ENCODE measurements around the gene TCF12.

TCF12 gene

DNA sequence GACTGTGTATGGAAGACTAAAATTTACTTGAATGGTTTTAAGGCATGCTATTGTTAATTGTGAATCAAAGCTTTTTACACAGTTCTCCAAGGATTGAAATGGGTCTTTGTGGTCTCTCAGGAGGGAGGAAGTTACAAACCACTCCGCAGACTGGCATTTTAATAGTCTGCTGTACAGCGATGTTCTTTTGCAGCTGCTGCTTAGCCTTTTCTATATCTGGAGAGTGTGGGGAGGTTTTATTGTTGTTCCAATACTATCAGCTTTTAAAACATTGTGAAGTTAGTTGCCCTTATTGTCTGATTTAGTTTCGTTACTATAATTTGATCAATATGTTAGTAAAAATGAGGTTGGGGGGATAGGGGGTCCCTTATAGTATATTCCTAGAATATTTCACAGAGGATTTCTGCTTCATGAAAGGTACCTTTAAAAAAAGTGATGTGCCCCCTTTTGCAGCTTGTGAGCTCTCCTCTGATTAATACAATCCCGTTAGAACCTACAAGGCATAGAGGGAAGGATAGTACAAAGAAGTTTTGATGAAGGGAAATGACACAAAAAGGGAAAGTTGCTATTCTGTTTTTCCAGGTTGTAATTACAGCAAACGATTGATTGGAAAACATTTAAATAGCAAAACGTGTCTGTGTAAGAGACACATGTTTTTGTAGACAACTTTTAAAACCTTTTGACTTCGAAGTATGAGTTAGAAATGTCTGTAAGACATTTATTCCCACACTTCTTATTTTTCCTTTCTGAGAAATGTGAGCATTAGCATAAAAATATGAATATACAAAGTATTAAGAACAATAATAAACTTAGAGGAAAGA, 299.5 kb downstream of the TCF12 start:
- Mint-ChIP-seq H3K9me3 (no peaks in the 10 kb centered on the region), H3K4me3 (no peak overlapping the region), H3K27me3 (ENCODE audit: low read depth) (peaks cover 2% of the 10 kb centered on the region), H3K4me1 (ENCODE audit: low read depth) (peaks cover 5% of the 10 kb centered on the region), H3K36me3 (ENCODE audit: low read depth) (no peaks in the 10 kb centered on the region), H3K27ac (no peak overlapping the region)
- no peak for DNase-seq (ENCODE audit: low spot score)

DNA sequence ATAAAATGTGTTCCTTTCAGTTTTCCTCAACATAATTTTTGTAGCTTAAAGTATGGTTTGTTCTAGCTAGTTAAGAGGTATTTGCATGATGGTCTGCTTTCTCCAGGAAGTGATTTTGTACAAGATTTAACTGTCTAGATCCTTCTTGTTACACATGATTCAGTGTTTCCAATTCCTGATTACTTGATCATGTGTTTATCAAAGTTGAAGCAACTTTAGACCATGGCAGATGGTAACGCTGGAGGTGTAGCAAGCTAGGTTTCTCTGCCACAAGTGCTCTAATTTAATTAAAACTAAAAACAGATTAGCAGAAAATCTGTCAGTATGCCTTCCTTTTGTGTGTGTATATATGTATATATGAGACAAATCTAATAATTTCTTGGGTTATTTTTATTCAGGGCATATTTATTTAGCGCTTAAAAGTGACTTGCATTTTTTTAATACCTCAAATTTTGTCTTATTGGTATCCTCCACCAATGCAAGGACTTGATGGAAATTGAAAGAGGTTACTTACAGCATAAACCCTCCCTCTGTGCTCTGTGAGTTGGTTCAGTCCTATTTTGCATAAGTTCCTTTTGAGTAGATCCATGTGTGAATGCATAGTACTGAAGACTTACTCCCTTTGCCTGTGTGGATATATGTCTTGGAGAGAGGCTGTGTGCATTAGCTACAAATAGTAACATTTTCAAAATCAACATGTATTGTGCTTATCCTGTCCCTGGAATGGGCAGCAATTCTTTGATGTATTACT, 300.6 kb downstream of the TCF12 start:
- no peak for DNase-seq (ENCODE audit: low spot score)
- H3K27ac Mint-ChIP-seq: no peak overlapping the region
- H3K27me3 Mint-ChIP-seq (ENCODE audit: low read depth): peaks cover 2% of the 10 kb centered on the region
- no peaks in the 10 kb centered on the region for H3K9me3 Mint-ChIP-seq
- H3K36me3 Mint-ChIP-seq (ENCODE audit: low read depth): no peaks in the 10 kb centered on the region
- H3K4me3 Mint-ChIP-seq: no peak overlapping the region
- H3K4me1 Mint-ChIP-seq (ENCODE audit: low read depth): peaks cover 5% of the 10 kb centered on the region

DNA sequence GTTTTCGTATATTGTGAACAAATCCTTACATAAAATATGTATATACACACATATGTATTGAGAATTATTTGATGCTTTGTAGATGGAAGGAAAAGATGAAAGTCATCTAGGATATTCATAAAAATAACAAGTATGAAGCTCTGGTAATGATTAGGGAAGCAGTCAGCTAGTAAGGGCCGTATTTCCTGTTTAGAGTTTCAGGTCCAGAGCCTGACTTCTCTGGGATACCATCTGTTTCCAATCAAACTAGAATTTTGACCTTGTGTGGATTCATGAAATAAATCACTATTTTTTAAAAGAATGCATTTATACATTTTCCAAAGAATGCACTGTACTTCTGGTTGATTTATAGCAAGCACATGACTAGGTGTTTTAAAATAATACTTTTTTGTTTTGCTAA, 301.8 kb downstream of the TCF12 start:
- no peak overlapping the region for H3K4me3 Mint-ChIP-seq
- H3K4me1 Mint-ChIP-seq (ENCODE audit: low read depth): peaks cover 5% of the 10 kb centered on the region
- no peak overlapping the region for H3K27ac Mint-ChIP-seq
- H3K36me3 Mint-ChIP-seq (ENCODE audit: low read depth): no peaks in the 10 kb centered on the region
- no peak for DNase-seq (ENCODE audit: low spot score)
- H3K27me3 Mint-ChIP-seq (ENCODE audit: low read depth): peaks cover 2% of the 10 kb centered on the region
- no peaks in the 10 kb centered on the region for H3K9me3 Mint-ChIP-seq

DNA sequence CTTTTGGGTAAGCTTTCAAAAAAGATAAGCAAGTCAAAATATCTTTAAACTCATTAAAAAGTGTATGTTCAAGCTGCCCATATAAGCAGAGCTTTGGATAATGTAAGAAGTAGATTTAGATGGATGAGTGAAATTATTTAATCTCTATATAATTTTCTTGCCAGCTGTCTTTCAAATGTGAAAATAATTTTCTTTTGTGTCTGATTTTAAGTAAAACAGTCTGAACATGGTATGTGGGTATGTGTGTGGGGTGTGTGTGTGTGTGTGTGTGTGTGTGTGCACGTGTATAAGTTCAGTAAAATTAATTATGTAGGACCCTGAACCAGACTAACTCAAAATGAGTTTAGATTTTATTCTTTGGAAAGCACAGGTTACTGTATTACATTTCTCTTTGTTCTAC, 302.7 kb downstream of the TCF12 start:
- no peak overlapping the region for H3K4me3 Mint-ChIP-seq
- H3K27me3 Mint-ChIP-seq (ENCODE audit: low read depth): peaks cover 2% of the 10 kb centered on the region
- no peaks in the 10 kb centered on the region for H3K36me3 Mint-ChIP-seq (ENCODE audit: low read depth)
- no peaks in the 10 kb centered on the region for H3K9me3 Mint-ChIP-seq
- DNase-seq (ENCODE audit: low spot score): no peak
- peaks cover 5% of the 10 kb centered on the region for H3K4me1 Mint-ChIP-seq (ENCODE audit: low read depth)
- no peak overlapping the region for H3K27ac Mint-ChIP-seq

DNA sequence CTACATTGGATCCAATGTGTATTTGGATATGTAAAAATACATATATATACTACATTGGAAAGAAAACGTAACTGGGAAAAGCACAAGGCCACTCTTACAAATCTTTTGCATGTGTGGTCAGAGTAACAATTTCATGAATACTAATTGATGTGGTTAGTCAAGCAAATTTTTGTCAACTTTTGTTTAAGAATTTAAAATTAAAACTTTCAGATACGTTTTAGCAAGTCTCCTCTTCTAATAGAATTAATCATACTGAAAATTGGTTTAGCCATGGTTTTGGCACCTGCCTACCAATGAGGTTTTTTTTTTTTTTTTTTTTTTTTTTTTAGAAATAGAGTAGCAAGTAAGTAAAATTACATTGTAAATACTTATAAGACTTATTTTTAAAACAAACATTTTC, 304.9 kb downstream of the TCF12 start:
- Mint-ChIP-seq H3K27ac (no peak overlapping the region), H3K27me3 (ENCODE audit: low read depth) (no peaks in the 10 kb centered on the region), H3K4me1 (ENCODE audit: low read depth) (no peaks in the 10 kb centered on the region), H3K36me3 (ENCODE audit: low read depth) (no peaks in the 10 kb centered on the region), H3K9me3 (no peaks in the 10 kb centered on the region), H3K4me3 (no peak overlapping the region)
- no peak for DNase-seq (ENCODE audit: low spot score)

DNA sequence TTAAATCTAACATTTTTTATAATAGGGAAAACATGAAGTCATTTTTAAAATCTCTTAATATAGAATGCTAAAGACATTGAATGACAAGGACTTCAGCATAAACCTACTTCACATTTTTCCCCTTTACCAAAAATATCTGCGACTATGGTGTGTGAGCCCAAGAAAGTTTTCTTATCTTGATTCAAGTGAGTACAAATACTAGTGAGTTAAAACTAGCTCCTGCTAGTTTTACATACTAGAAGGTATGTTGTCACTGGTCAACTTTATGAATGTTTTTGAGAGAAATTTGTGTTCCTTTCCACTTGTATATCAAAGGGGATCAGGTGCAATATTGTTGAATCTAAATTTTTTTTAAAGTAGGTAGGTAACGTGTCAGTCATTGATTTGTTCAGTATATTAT, 305.4 kb downstream of the TCF12 start:
- no peaks in the 10 kb centered on the region for H3K27me3 Mint-ChIP-seq (ENCODE audit: low read depth)
- no peak overlapping the region for H3K4me3 Mint-ChIP-seq
- no peak overlapping the region for H3K27ac Mint-ChIP-seq
- no peaks in the 10 kb centered on the region for H3K36me3 Mint-ChIP-seq (ENCODE audit: low read depth)
- no peaks in the 10 kb centered on the region for H3K9me3 Mint-ChIP-seq
- DNase-seq (ENCODE audit: low spot score): no peak
- no peaks in the 10 kb centered on the region for H3K4me1 Mint-ChIP-seq (ENCODE audit: low read depth)

DNA sequence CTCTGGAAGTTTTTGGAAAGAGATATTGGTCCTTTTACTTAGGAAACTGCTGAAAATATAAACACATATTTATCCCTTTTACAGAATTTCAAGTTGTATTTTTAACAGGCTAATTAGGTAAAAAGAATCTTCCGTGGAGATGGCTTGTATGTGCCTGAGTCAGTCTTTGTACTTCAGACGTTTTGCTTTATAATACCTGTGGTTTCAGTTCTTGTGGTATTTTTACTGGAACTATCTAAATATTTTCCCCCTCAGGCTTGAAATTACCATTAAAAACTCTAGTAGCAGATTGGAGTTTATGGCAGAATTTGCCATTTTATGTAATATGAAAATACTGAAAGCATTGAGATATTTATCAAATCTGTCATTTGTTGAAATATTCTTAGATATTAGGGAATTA, 306.2 kb downstream of the TCF12 start:
- Mint-ChIP-seq H3K27me3 (ENCODE audit: low read depth) (no peaks in the 10 kb centered on the region), H3K4me1 (ENCODE audit: low read depth) (no peaks in the 10 kb centered on the region), H3K4me3 (no peak overlapping the region), H3K27ac (no peak overlapping the region), H3K36me3 (ENCODE audit: low read depth) (no peaks in the 10 kb centered on the region), H3K9me3 (no peaks in the 10 kb centered on the region)
- no peak for DNase-seq (ENCODE audit: low spot score)

DNA sequence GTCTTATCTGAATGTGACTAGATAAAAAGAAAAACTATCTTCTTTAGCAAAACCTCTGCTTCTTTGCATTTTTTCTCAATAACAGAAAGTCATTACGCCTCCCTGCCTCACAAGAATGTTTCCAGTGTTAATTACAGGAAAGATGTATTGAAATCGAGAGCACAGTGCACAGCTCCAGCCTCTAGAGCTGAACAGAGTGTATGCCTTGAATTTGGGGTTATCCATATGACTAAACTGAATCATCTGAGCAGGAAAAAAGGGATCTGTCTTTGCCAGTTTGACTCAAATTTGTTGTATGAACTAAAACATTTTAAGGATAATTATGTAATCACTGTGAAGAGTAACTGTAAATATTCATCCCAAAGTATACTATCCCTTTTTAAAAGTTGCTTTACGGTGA, 308.7 kb downstream of the TCF12 start:
- Mint-ChIP-seq H3K4me3 (no peak overlapping the region), H3K27me3 (ENCODE audit: low read depth) (no peaks in the 10 kb centered on the region), H3K4me1 (ENCODE audit: low read depth) (no peaks in the 10 kb centered on the region), H3K36me3 (ENCODE audit: low read depth) (no peaks in the 10 kb centered on the region), H3K9me3 (no peaks in the 10 kb centered on the region), H3K27ac (no peak overlapping the region)
- no peak for DNase-seq (ENCODE audit: low spot score)

DNA sequence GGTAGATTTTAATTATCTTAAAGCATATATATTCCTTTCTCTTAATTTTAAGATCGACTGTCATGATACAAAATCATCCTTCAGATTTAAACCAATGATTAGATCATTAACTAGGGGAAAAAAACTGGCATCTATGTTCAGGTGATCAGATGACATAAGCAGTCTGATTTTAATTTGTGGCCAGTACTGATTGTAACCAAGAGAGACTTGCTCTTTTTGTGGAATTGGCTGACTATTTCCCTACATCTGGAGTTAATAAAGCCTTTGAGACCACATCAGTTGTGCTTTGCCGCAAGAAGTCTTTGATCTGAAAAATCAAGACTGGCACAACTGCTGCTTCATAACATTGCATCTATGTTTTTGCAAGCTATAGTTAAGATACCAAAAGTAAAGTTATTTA, 309.5 kb downstream of the TCF12 start:
- no peaks in the 10 kb centered on the region for H3K27me3 Mint-ChIP-seq (ENCODE audit: low read depth)
- no peaks in the 10 kb centered on the region for H3K4me1 Mint-ChIP-seq (ENCODE audit: low read depth)
- H3K27ac Mint-ChIP-seq: no peak overlapping the region

DNA sequence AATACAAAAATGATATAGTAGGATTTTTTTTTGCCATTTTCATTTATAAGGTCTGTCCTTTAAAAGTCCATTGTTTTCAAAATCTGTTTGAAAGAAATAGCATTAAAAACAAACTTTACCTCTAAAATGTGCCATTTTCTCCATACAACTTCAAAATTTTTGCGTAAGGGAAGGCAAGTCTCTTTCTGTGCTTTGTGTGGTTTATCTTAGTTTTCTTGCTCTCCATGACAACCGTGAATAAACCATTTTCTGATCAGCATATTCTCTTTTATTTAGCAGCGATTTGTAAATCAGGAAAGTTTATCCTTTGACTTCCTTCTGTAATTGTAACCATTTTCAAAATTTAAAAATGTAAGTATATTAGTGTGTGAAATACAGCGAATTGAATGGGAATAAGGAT, 310.0 kb downstream of the TCF12 start:
- H3K36me3 Mint-ChIP-seq (ENCODE audit: low read depth): peaks cover under 1% of the 10 kb centered on the region
- H3K4me3 Mint-ChIP-seq: no peak overlapping the region
- no peak for DNase-seq (ENCODE audit: low spot score)
- H3K27me3 Mint-ChIP-seq (ENCODE audit: low read depth): no peaks in the 10 kb centered on the region
- no peaks in the 10 kb centered on the region for H3K9me3 Mint-ChIP-seq
- no peaks in the 10 kb centered on the region for H3K4me1 Mint-ChIP-seq (ENCODE audit: low read depth)
- H3K27ac Mint-ChIP-seq: no peak overlapping the region

More for the DNA sequence above, 309.5 kb downstream of the TCF12 start:
- Mint-ChIP-seq H3K4me3 (no peak overlapping the region), H3K36me3 (ENCODE audit: low read depth) (no peaks in the 10 kb centered on the region), H3K9me3 (no peaks in the 10 kb centered on the region)
- no peak for DNase-seq (ENCODE audit: low spot score)

DNA sequence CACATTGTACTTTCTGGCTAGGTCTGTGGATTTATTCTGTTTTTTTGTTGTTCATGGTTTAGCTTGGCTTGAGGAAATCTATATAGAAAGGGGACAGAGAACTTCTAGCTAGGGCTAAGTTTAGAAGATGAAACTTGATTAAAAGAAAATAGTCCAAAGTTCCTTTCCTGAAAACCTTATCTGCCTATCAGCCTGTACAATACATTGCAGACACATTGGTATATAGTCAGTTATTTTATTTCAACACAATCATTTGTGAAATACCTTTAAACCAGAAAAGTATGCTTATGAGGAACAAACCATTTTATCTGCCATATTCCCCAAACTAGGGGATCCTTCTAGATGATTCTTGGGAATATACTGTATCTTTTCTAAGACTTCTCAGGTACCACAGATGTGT, 310.6 kb downstream of the TCF12 start:
- no peaks in the 10 kb centered on the region for H3K27me3 Mint-ChIP-seq (ENCODE audit: low read depth)
- H3K9me3 Mint-ChIP-seq: no peaks in the 10 kb centered on the region
- no peak overlapping the region for H3K27ac Mint-ChIP-seq
- no peak for DNase-seq (ENCODE audit: low spot score)
- H3K36me3 Mint-ChIP-seq (ENCODE audit: low read depth): peaks cover 7% of the 10 kb centered on the region
- H3K4me3 Mint-ChIP-seq: no peak overlapping the region
- no peaks in the 10 kb centered on the region for H3K4me1 Mint-ChIP-seq (ENCODE audit: low read depth)

DNA sequence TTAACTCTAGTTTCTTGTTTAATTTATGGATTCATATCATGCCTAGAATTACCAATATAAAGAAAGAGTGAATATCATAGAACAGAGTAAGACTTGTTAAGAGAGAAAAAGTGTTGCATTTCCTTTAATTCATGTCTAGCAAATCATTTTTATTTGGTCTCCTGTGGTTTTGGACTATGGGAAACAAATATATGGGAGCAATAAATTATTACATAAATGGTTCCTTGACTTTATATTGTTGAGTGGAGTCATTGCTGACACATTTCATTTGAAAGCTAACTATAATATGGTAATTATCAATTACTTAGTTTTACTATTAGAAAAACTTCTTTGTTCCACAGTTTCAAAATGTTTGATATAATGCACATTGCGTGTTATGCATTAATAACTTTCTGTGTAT, 313.1 kb downstream of the TCF12 start:
- Mint-ChIP-seq H3K4me3 (no peak overlapping the region), H3K27ac (no peak overlapping the region), H3K27me3 (ENCODE audit: low read depth) (no peaks in the 10 kb centered on the region), H3K9me3 (no peaks in the 10 kb centered on the region), H3K36me3 (ENCODE audit: low read depth) (peaks cover 11% of the 10 kb centered on the region), H3K4me1 (ENCODE audit: low read depth) (no peaks in the 10 kb centered on the region)
- DNase-seq (ENCODE audit: low spot score): no peak

DNA sequence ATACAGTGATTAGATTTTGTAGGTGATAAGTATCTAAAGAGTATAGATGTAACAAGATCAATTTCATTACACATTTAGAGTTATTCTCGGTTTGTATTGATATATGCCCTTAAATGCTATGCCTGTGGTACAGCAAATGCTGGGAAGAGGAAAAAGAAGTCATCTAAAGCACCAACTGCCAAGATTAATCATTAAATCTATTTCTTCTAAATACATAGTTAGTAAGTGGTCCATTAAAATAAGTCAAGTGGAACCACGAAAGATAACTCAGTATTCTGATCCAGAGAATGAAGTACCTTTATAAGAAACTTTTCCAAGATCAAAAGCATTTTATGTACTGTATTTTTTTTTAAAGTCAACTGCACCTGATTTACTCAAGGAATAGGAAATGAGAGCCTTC, 315.7 kb downstream of the TCF12 start:
- no peak overlapping the region for H3K4me3 Mint-ChIP-seq

DNA sequence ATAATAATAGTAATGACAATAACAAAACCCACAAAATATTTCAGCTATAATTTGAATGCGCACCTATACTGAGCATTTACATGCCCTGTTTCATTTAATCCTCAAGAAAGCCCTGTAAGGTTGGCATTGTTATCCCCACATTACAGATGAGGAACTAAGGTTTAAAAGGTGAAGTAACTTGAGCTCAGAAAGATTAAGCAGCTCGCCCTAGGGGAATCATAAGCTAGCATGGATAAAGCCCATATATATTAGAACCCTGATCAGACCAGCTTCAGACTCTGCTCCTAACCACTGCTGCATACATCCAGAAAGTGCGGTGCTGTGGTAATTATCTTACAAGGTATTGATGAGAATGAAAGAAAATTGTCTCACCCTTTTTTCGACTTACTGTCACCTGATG, 316.7 kb downstream of the TCF12 start:
- peaks cover 11% of the 10 kb centered on the region for H3K36me3 Mint-ChIP-seq (ENCODE audit: low read depth)
- no peaks in the 10 kb centered on the region for H3K4me1 Mint-ChIP-seq (ENCODE audit: low read depth)
- no peak for DNase-seq (ENCODE audit: low spot score)
- no peak overlapping the region for H3K27ac Mint-ChIP-seq
- H3K9me3 Mint-ChIP-seq: no peaks in the 10 kb centered on the region
- no peak overlapping the region for H3K4me3 Mint-ChIP-seq
- no peaks in the 10 kb centered on the region for H3K27me3 Mint-ChIP-seq (ENCODE audit: low read depth)

More for the DNA sequence above, 315.7 kb downstream of the TCF12 start:
- H3K4me1 Mint-ChIP-seq (ENCODE audit: low read depth): no peaks in the 10 kb centered on the region
- no peaks in the 10 kb centered on the region for H3K9me3 Mint-ChIP-seq
- H3K27me3 Mint-ChIP-seq (ENCODE audit: low read depth): no peaks in the 10 kb centered on the region
- peaks cover 11% of the 10 kb centered on the region for H3K36me3 Mint-ChIP-seq (ENCODE audit: low read depth)
- DNase-seq (ENCODE audit: low spot score): no peak
- no peak overlapping the region for H3K27ac Mint-ChIP-seq

All from T-helper 2 cell treated with Interferon-gamma antibody and Interleukin-4, amounts not matched to agents 5 μg/mL and 100 μg/mL, for 36 hours (primary cell).